GM18499 (cell line): ENCODE results near the gene SOX14.

ENCODE experiments used
- ATAC-seq: cut with Tn5 transposase; IDR thresholded peaks from one replicate; pipeline ENCODE4 v1.9.1; 2021; ENCODE audit warnings: moderate number of reproducible peaks; ENCODE audit not compliant: insufficient read depth, unreplicated experiment

Gene SOX14

GRCh38 chr3:137767538-137768360 is 3.6 kb downstream of the SOX14 start:
- ATAC-seq: no peak

GRCh38 chr3:137768361-137769321 is 4.5 kb downstream of the SOX14 start:
- ATAC-seq: no peak

- ATAC-seq: no peak
These were observed 5.4 kb downstream of the SOX14 start for GRCh38 chr3:137769322-137770065.

- ATAC-seq: no peak
These were observed 6.1 kb downstream of the SOX14 start for GRCh38 chr3:137770066-137770834.

DNA sequence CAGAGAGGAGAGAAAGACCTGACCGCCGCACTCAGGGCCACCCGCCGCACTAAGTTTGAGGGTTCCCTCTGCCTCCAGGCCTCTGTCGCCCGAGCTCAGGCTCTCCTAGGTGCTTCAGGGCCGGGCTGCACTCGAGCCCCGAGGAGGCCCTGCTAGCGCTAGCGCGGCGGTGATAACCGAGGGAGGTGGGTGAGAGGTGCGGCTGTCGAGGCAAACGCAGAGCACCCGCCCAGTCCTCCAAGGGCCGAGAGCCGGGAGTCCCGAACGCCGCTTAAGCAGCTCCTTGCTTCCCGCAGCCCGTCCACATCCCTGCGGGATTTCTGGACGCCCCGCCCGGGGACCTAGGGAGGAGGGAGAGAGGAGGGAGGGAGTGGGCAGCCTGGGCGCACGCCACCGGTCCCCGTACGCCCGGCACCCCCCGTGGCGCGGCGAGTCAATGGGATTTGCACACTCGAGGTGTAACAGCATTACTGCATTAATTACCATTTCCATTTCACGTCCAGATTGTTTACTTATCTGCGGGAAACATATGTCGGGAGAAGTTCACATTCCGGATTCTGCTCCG is 6.8 kb downstream of the SOX14 start:
- ATAC-seq: no peak

GRCh38 chr3:137771401-137772213 is 7.5 kb downstream of the SOX14 start:
- ATAC-seq: no peak

- no peak for ATAC-seq
These were observed 8.3 kb downstream of the SOX14 start for GRCh38 chr3:137772214-137772955.

DNA sequence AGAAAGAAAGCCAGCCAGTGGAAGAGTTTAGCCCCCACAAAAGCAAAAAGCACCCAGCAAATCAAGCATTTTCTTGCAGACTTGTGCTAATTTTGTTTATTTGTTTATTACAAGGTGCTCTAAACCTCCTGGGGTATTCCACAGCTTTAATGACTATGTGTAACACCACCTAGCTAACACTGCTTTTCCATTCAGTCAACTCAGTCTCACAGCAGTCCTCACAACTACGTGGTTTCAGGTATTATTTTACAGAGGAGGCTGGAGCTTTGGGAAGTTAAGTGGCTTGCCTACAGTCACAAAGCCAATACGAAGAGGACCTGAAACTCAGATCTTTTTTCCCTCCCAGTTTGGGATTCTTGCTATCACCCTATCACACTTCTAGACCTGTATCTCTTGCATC is 14.8 kb downstream of the SOX14 start:
- ATAC-seq: no peak

- no peak for ATAC-seq
These were observed 23.4 kb downstream of the SOX14 start for GRCh38 chr3:137787529-137787928.

DNA sequence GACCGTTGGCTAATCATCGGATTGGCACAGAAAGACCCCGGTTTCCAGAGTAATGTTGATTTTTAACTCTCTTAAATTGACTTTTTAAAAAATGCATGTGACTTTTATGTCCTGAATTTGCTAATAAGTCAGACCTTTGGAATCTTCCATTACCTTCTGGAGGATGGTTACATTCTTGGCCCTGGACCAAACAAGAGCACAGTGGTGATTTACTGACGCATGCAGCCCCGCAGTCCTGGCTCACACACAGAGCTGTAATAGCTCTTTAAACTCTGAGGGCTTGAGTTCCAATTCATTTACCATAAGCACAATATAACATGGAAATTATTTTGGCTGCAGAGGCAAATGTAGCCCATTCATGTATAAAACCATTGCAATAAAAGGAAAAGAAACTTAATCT is 25.1 kb downstream of the SOX14 start:
- no peak for ATAC-seq

DNA sequence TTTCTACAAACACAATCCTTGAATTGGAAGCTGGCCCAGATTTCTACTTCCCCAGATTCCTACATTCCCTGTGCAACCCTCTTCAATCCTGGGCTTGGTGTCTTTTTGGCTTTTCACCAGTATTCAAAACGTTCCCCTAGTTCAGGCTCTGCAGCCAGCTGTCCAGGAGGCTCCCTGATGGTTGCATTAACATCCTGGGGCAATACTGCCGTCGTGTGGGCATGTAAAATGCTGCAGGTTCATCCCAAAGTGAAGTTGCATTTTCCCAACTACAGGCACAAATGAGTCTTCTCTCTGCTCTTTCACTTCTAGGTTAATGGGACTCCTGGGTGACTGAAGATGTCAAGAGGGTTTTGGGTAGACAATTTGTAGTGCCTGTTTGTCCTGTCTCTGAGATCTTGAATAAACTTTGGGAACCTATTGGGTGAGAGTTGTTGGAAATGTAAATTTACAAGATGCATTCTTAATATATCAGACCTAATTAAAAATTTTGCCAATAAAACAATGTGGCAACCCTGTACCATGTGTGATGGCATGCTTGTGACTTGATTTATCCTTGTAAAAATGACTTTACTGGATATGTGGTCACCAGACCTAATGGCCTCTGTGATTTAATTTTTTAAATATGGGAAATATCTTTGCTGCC is 28.6 kb downstream of the SOX14 start:
- no peak for ATAC-seq

- no peak for ATAC-seq
These were observed 32.9 kb downstream of the SOX14 start for GRCh38 chr3:137796993-137797392.

GRCh38 chr3:137803215-137803614 is 39.1 kb downstream of the SOX14 start:
- ATAC-seq: no peak

- no peak for ATAC-seq
These were observed 43.9 kb downstream of the SOX14 start for GRCh38 chr3:137807998-137808397.

DNA sequence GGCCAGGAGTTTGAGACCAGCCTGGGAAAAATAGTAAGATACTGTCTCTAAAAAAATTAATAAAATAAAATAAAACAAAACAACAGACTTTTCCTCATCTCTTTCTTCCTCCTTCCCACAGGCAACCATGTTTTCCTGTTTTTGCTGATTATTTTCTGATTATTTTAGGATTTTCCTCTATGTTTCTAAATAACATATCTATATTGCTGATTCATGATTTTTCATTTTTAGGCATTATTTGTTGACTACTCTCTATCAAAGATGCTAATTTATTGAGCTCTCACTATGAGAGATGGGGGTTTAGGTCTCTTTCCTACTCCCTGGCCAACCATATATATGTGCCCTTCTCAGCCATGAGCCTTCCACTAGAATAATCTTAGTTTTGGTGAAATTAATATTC is 45.4 kb downstream of the SOX14 start:
- no peak for ATAC-seq

DNA sequence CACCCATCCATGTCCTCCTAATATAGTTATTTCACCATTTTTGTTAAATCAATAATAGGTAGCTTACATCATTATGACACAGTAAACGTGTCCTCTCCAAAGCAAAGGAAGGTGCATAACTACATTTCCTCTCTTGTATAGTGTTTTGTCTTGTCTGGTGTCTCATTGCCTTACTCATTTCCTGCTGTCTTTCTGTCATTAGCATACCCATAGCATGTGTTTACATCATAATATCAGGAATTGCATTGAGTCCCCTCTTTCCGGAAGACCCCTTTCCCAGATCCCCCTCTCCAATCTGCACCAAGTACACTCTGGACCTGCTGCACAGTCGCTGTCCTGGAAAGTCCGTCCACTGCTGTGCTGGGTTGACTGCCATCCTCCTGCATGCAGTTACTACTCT is 47.9 kb downstream of the SOX14 start:
- ATAC-seq: no peak

GRCh38 chr3:137815251-137815650 is 51.1 kb downstream of the SOX14 start:
- ATAC-seq: no peak
